SK-N-MC (cell line): Measurements from ENCODE around the gene SERPINH1.

Source experiments
- EZH2 ChIP-seq: fragments of 200-600 bp; sonication (generic); IDR thresholded peaks from one replicate; pipeline ENCODE4 v1.6.1; 2017; ENCODE audit warnings: antibody characterized with exemption
- FOXP2 ChIP-seq: optimal IDR thresholded peaks from 2 replicates; pipeline ENCODE3; 2011; ENCODE audit warnings: mild to moderate bottlenecking, moderate library complexity; ENCODE audit not compliant: insufficient read depth; ENCODE audit errors: extremely low read length, control extremely low read depth
- POLR2AphosphoS5 ChIP-seq: IDR thresholded peaks from 2 replicates; pipeline ENCODE4 v1.6.1; 2012; ENCODE audit warnings: mild to moderate bottlenecking, low read depth, low read length, borderline replicate concordance

- no peak; the same call in 1 of the 2 replicates for TF ChIP-seq POLR2AphosphoS5
- TF ChIP-seq EZH2: no peak
- TF ChIP-seq FOXP2: no peak
Observed at GRCh38 chr11:75561426-75562047, 516 bp upstream of the SERPINH1 start.
